ENCODE measurements around the gene ADCY7.

Gene ADCY7

DNA sequence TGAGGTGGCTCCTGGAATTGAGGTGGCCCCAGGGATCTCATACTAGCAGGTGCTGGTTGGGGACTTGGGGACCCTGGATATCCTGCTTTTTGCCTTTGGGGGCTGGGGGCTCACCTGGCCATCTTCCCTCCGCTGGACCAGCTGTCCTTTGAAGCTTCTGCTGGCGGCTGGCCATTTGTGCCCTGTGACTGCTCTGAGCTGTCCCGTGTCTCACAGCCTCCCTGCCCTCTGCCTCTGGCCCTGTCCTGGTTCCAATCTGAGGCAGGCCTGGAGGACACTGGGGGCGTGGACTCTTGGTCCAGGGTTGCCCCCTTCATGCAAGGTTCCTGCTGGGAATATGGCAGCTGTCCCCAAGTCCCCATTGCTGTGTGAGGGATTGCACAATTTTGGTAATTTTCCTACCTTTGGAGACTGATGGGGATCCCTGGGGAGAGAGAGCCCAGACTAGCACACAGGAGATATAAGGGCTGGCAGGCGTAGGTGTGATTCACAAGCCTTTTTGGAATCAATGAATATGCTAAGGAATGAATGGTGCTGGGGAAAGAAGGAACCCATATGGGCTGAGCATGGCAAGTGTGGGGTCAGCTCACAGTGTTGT lies 19.2 kb downstream of the ADCY7 start:
- DNase-seq (ENCODE audit: insufficient read length, low spot score) (no peak), FAIRE-seq (no peak)
- no peak for TF ChIP-seq POLR2AphosphoS5 (IDR thresholded peaks at IDR 0.05; ENCODE audit: low read depth, low read length)
- no peak for TF ChIP-seq POLR2A (IDR thresholded peaks at IDR 0.05; ENCODE audit: low read depth, low read length)

DNA sequence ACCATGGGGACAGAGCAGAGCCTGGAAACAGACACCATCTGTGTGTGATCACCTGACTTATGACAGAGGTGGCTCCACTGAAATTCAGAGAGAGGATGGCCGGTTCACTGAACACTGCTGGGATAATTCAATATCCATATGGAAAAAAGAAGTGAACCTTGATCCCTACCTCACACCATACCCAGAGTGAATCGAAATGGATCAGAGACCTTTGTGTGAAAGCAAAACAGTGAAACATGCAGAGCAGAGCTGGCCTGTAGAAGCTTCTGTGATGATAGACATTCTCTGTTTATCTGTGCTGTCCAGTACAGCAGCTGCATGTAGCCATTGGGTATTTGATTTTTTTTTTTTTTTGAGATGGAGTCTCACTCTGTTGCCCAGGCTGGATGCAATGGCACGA lies 20.3 kb downstream of the ADCY7 start:
- no peak for TF ChIP-seq SPI1 (IDR thresholded peaks at IDR 0.05; ENCODE audit: low read depth, low read length)
- no peak for TF ChIP-seq PAX5 (IDR thresholded peaks at IDR 0.05; ENCODE audit: insufficient read depth, low read length, severe bottlenecking)
- TF ChIP-seq TAF1 (IDR thresholded peaks at IDR 0.05; ENCODE audit: low read depth, low read length): no peak
- no peak for TF ChIP-seq POLR2AphosphoS5 (IDR thresholded peaks at IDR 0.05; ENCODE audit: low read depth, low read length)
- TF ChIP-seq POLR2A (IDR thresholded peaks at IDR 0.05; ENCODE audit: low read depth, low read length): no peak
- no peak for TF ChIP-seq POU2F2 (IDR thresholded peaks at IDR 0.05; ENCODE audit: low read depth, low read length)
- FAIRE-seq: no peak
- no peak for DNase-seq (ENCODE audit: insufficient read length, low spot score)

- TF ChIP-seq TAF1 (IDR thresholded peaks at IDR 0.05; ENCODE audit: low read depth, low read length) (no peak), PAX5 (IDR thresholded peaks at IDR 0.05; ENCODE audit: insufficient read depth, low read length, severe bottlenecking) (no peak), POLR2A (IDR thresholded peaks at IDR 0.05; ENCODE audit: low read depth, low read length) (no peak), POU2F2 (IDR thresholded peaks at IDR 0.05; ENCODE audit: low read depth, low read length) (no peak), SPI1 (IDR thresholded peaks at IDR 0.05; ENCODE audit: low read depth, low read length) (no peak)
- DNase-seq (ENCODE audit: insufficient read length, low spot score) (no peak), FAIRE-seq (no peak)
Measured at GRCh38 chr16:50288026-50288425, 21.7 kb downstream of the ADCY7 start.

DNA sequence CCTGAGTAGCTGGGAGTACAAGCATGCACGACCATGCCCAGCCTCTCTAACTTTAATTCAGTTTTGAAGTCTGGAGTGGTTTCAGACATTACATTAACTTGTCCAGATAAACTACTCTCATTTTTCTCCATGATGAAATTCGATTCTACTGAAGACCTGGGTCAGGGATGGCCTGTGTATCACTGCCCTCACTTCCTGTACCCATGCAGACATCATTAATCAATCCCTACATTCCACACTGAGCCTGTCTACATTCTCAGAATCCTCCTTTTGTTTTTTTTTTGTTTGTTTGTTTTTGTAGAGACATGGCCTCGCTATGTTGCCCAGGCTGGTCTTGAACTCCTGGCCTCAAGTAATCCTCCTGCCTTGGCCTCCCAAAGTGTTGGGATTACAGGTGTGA lies 22.6 kb downstream of the ADCY7 start:
- TF ChIP-seq TAF1 (IDR thresholded peaks at IDR 0.05; ENCODE audit: low read depth, low read length): no peak
- TF ChIP-seq POLR2A (IDR thresholded peaks at IDR 0.05; ENCODE audit: low read depth, low read length): no peak
- TF ChIP-seq POU2F2 (IDR thresholded peaks at IDR 0.05; ENCODE audit: low read depth, low read length): no peak
- no peak for DNase-seq (ENCODE audit: insufficient read length, low spot score)
- FAIRE-seq: no peak

DNA sequence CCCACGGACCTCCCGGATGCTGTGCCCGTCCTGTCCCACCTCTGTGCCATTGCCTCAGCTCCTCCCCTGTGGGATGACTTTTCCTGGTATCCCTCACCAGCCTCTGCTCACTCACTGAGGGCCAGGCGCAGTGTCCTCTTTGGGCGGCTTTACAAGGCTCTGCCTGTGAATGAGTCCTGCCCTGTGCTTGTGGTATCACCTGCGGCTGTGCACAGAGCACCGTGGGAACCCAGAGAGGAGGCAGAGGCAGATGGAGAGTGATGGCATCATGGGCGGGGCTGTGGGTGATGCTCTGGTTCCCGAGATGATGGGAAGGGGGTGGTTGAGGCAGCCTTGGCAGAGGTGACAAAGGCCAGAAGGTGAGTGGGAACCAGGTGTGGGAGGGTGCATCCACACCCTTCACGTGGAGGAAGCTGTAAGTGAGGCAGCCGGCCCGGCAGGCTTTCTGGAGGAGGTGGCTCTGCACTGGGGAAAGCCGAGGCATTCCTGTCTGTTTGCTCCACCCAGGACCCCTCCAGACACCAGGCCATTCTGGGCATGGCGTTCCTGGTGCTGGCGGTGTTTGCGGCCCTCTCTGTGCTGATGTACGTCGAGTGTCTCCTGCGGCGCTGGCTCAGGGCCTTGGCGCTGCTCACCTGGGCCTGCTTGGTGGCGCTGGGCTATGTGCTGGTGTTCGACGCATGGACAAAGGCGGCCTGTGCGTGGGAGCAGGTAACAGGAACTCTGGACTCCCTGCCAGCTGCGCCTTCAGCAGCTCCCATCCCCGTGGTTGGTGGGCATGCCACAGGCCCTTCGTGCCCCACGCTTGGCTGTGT lies 23.8 kb downstream of the ADCY7 start:
- TF ChIP-seq PAX5 (IDR thresholded peaks at IDR 0.05; ENCODE audit: insufficient read depth, low read length, severe bottlenecking) (no peak), POU2F2 (IDR thresholded peaks at IDR 0.05; ENCODE audit: low read depth, low read length) (no peak), TAF1 (IDR thresholded peaks at IDR 0.05; ENCODE audit: low read depth, low read length) (no peak), POLR2AphosphoS5 (IDR thresholded peaks at IDR 0.05; ENCODE audit: low read depth, low read length) (no peak), POLR2A (IDR thresholded peaks at IDR 0.05; ENCODE audit: low read depth, low read length) (no peak), SPI1 (IDR thresholded peaks at IDR 0.05; ENCODE audit: low read depth, low read length) (no peak)
- no peak for FAIRE-seq
- no peak for DNase-seq (ENCODE audit: insufficient read length, low spot score)

GRCh38 chr16:50290856-50291255 lies 24.5 kb downstream of the ADCY7 start:
- FAIRE-seq (no peak), DNase-seq (ENCODE audit: insufficient read length, low spot score) (no peak)
- TF ChIP-seq TAF1 (IDR thresholded peaks at IDR 0.05; ENCODE audit: low read depth, low read length) (no peak), SPI1 (IDR thresholded peaks at IDR 0.05; ENCODE audit: low read depth, low read length) (no peak), POLR2AphosphoS5 (IDR thresholded peaks at IDR 0.05; ENCODE audit: low read depth, low read length) (no peak)

DNA sequence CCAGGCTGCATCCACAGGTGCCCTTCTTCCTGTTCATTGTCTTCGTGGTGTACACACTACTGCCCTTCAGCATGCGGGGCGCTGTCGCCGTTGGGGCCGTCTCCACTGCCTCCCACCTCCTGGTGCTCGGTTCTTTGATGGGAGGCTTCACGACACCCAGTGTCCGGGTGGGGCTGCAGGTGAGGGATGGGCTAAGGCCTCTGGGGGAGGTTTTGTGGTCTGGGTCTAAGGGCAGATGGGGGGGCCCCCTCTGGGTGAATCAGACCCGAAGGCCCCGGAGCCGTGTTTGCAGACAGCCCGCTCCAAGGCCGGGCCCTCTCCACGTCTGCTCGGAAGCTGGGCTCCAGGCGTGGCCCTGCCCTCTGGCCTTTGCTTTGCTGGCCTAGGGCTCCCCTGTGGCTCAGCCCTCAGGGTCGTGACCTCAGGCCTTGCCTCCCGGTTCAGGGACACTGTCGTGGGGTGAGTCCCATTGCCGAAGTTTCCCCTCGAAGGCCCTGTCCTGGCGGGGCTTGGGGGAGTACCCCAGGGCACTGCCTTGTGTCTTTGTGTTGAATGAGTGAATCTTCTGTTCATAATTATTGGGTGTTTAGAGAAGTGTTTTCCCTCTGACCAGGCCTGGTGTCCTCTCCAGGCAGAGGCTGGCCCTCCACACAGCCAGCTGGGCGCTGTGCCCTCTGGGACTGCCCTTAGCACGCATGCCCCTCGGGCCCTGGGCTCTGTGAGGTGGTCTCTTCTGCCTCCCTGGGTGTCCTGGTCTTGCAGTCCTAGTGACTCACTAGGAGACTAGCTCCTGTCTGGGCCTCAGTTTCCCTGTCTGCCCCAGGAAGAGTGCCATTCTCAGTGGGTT lies 25.6 kb downstream of the ADCY7 start:
- DNase-seq (ENCODE audit: insufficient read length, low spot score) (no peak), FAIRE-seq (no peak)
- TF ChIP-seq PAX5 (IDR thresholded peaks at IDR 0.05; ENCODE audit: insufficient read depth, low read length, severe bottlenecking) (no peak), POLR2A (IDR thresholded peaks at IDR 0.05; ENCODE audit: low read depth, low read length) (no peak), TAF1 (IDR thresholded peaks at IDR 0.05; ENCODE audit: low read depth, low read length) (no peak), POLR2AphosphoS5 (IDR thresholded peaks at IDR 0.05; ENCODE audit: low read depth, low read length) (no peak), POU2F2 (IDR thresholded peaks at IDR 0.05; ENCODE audit: low read depth, low read length) (no peak), SPI1 (IDR thresholded peaks at IDR 0.05; ENCODE audit: low read depth, low read length) (no peak)

GRCh38 chr16:50292566-50292948 lies 26.2 kb downstream of the ADCY7 start:
- FAIRE-seq (no peak), DNase-seq (ENCODE audit: insufficient read length, low spot score) (no peak)
- no peak for TF ChIP-seq PAX5 (IDR thresholded peaks at IDR 0.05; ENCODE audit: insufficient read depth, low read length, severe bottlenecking)
- TF ChIP-seq TAF1 (IDR thresholded peaks at IDR 0.05; ENCODE audit: low read depth, low read length): no peak
- TF ChIP-seq POLR2A (IDR thresholded peaks at IDR 0.05; ENCODE audit: low read depth, low read length): no peak
- no peak for TF ChIP-seq SPI1 (IDR thresholded peaks at IDR 0.05; ENCODE audit: low read depth, low read length)
- TF ChIP-seq POU2F2 (IDR thresholded peaks at IDR 0.05; ENCODE audit: low read depth, low read length): no peak
- no peak for TF ChIP-seq POLR2AphosphoS5 (IDR thresholded peaks at IDR 0.05; ENCODE audit: low read depth, low read length)

- DNase-seq (ENCODE audit: insufficient read length, low spot score) (no peak), FAIRE-seq (no peak)
- TF ChIP-seq POLR2AphosphoS5 (IDR thresholded peaks at IDR 0.05; ENCODE audit: low read depth, low read length): no peak
- TF ChIP-seq TAF1 (IDR thresholded peaks at IDR 0.05; ENCODE audit: low read depth, low read length): no peak
- TF ChIP-seq POU2F2 (IDR thresholded peaks at IDR 0.05; ENCODE audit: low read depth, low read length): no peak
- TF ChIP-seq SPI1 (IDR thresholded peaks at IDR 0.05; ENCODE audit: low read depth, low read length): no peak
- TF ChIP-seq PAX5 (IDR thresholded peaks at IDR 0.05; ENCODE audit: insufficient read depth, low read length, severe bottlenecking): no peak
- TF ChIP-seq POLR2A (IDR thresholded peaks at IDR 0.05; ENCODE audit: low read depth, low read length): no peak
Measured at GRCh38 chr16:50293041-50293783, 26.9 kb downstream of the ADCY7 start.

Measured in GM12891 (cell line).